RWPE2 (cell line): ENCODE results near the gene MPRIP.

ENCODE experiments used
- ATAC-seq: fragments of 200-7000 bp; cut with Tn5 transposase; 3 replicates; pipeline ENCODE4 v1.9.1; 2021; ENCODE audit warnings: low read depth
- DNase-seq: peaks from one replicate; pipeline ENCODE4 v3.0.0-alpha.2; 2020; ENCODE audit warnings: low spot score
- H3K27ac ChIP-seq: fragments of 450-650 bp; 2 replicates; pipeline ENCODE4 v1.5.1; 2017; ENCODE audit warnings: mild to moderate bottlenecking; ENCODE audit not compliant: poor library complexity, severe bottlenecking
- H3K27me3 ChIP-seq: fragments of 250-450 bp; sonication (Bioruptor Pico); 2 replicates; pipeline ENCODE4 v1.5.1; 2021; ENCODE audit warnings: mild to moderate bottlenecking, moderate library complexity; ENCODE audit not compliant: insufficient read depth, poor library complexity, severe bottlenecking
- H3K36me3 ChIP-seq: fragments of 250-450 bp; sonication (Bioruptor Pico); 2 replicates; pipeline ENCODE4 v1.5.1; 2020; ENCODE audit warnings: low read depth, mild to moderate bottlenecking, moderate library complexity
- H3K4me1 ChIP-seq: fragments of 250-450 bp; sonication (Bioruptor Pico); 2 replicates; pipeline ENCODE4 v1.5.1; 2021; ENCODE audit warnings: mild to moderate bottlenecking, moderate library complexity; ENCODE audit not compliant: insufficient read depth, poor library complexity, severe bottlenecking
- H3K4me3 ChIP-seq: fragments of 250-450 bp; sonication (Bioruptor Pico); 2 replicates; pipeline ENCODE4 v1.5.1; 2021; ENCODE audit warnings: mild to moderate bottlenecking, moderate library complexity; ENCODE audit not compliant: severe bottlenecking
- H3K9me3 ChIP-seq: fragments of 250-450 bp; sonication (Bioruptor Pico); 2 replicates; pipeline ENCODE4 v1.5.1; 2021; ENCODE audit warnings: mild to moderate bottlenecking, moderate library complexity; ENCODE audit not compliant: severe bottlenecking
- CTCF ChIP-seq: fragments of 450-650 bp; IDR thresholded peaks from one replicate; pipeline ENCODE4 v1.5.1; 2017; ENCODE audit warnings: mild to moderate bottlenecking, moderate library complexity; ENCODE audit not compliant: poor library complexity, severe bottlenecking

Gene MPRIP

DNA sequence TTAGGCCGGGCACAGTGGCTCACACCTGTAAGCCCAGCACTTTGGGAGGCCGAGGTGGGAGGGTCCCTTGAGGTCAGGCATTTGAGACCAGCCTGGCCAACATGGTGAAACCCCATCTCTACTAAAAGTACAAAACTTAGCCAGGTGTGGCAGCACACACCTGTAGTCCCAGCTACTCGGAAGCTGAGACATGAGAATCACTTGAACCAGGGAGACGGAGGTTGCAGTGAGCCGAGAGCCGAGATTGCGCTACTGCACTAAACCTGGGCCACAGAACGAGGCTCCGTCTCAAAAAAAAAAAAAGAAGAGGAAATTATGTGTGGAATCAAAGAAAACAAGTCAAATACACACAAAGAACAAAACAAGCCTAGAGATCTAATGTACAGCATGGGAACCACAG, 16.1 kb upstream of the MPRIP start:
- Histone ChIP-seq H3K27me3 (no peaks in the 10 kb centered on the region), H3K4me3 (no peak overlapping the region), H3K9me3 (no peaks in the 10 kb centered on the region), H3K36me3 (no peaks in the 10 kb centered on the region), H3K27ac (peak overlapping the region; percentile 93), H3K4me1 (peaks cover 23% of the 10 kb centered on the region)
- DNase-seq (no peak), ATAC-seq (no peak)
- no peak for TF ChIP-seq CTCF

DNA sequence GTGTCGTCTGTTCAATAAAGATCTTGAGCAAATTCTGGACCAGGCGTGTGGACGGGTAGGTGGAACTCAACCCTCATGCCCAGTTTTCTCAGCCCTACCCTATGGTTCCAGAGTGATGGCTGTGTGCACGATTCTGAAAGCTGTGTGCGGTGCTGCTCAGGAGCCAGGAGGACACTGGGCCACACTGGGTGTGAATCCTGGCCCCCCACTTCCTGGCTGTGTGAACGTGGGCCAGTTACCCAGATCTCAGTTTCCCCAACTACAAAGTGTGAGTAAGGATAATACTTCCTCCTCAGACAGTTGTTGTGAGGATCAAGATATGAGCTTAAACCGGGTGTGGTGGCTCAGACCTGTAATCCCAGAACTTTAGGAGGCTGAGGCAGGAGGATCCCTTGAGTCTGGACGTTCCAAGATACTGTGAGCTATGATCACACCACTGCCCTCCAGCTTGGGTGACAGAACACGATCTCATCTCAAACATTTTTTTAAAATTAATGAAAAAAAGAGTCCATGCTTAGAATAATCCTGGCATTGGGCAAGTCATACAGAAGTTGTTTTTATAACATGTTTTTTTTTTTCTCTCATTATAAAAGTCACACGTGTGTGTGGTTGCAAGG, 14.7 kb upstream of the MPRIP start:
- H3K27ac ChIP-seq: peak overlapping the region; percentile 93
- no peak overlapping the region for H3K4me3 ChIP-seq
- H3K36me3 ChIP-seq: no peaks in the 10 kb centered on the region
- ATAC-seq (no peak), DNase-seq (no peak)
- no peaks in the 10 kb centered on the region for H3K27me3 ChIP-seq
- TF ChIP-seq CTCF: no peak
- H3K4me1 ChIP-seq: peaks cover 36% of the 10 kb centered on the region
- H3K9me3 ChIP-seq: no peaks in the 10 kb centered on the region

GRCh38 chr17:17028059-17028877, 14.0 kb upstream of the MPRIP start:
- peak; percentile 10 for TF ChIP-seq CTCF
- ATAC-seq: peak; percentile 96
- Histone ChIP-seq H3K4me1 (peaks cover 37% of the 10 kb centered on the region), H3K9me3 (no peaks in the 10 kb centered on the region), H3K36me3 (no peaks in the 10 kb centered on the region), H3K27ac (peak overlapping the region; percentile 93), H3K4me3 (no peak overlapping the region), H3K27me3 (no peaks in the 10 kb centered on the region)
- peak; percentile 99 for DNase-seq

DNA sequence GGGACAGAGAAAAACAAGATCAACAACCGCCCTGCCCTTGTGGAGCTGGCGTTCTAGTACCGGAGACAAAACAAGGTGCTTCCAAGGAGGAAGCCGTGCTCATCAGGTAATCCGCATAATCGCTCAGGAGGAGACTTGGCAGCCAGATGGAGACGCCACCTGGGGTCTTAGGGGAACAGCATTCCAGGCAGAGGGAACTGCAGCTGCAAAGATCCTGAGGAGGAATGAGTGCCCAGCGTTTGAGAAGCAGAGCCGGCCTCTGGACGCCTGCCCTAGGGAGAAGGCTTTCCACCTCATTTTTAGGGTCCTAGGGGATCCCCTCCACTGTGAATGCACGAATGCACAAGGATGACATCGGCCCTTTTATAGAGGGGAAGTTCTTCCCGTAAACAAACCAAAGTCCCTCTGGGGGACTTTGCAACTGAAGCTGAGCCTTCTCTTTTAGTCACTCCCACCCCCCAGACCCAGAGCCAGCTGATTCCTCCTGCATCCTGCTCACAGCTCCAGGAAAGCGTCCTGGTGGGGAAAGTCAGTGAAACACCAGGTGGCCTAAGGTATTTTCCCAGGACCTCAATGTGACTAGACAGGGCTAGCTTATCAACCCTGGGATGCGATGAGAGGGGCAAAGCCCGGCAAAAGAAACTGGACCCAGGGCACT, 13.2 kb upstream of the MPRIP start:
- Histone ChIP-seq H3K4me1 (peaks cover 37% of the 10 kb centered on the region), H3K27ac (peak overlapping the region; percentile 93)
- DNase-seq: no peak

More for the DNA sequence above, 13.2 kb upstream of the MPRIP start:
- Histone ChIP-seq H3K9me3 (no peaks in the 10 kb centered on the region), H3K36me3 (no peaks in the 10 kb centered on the region), H3K27me3 (no peaks in the 10 kb centered on the region), H3K4me3 (no peak overlapping the region)
- no peak for TF ChIP-seq CTCF
- ATAC-seq: no peak
